ENCODE measurements around the gene COIL. TPM values are rescaled to one million over a fixed set of nuclear protein-coding genes. Genes with fewer than 3 reads are reported as not detected.
"Not testable (repeated sequence)": the region's sequence is repeated elsewhere in the genome, so short reads cannot be mapped to it uniquely, and the experiment has no call there.

The COIL gene
- total RNA-seq, 8 experiments from 2014 or later = 14.5 to 27.1 (median 18.0) TPM

GRCh38 chr17:56973520-56973919 lies 12.7 kb upstream of the COIL start:
- in situ Hi-C loops (cut with MboI; ENCODE audit: low pct_unique_long_range_greater_than_20kb in 2 of 9, low sequenced_read_pairs in 9 of 9, unreplicated experiment in 9 of 9) = no loop called here
- WGBS, 10 experiments = 55 to 90% (median 83%) methylated on average over 1 to 7 of the region's 7 CpGs; no CpG with 5 or more reads in 1 of the 10 experiments
- Histone ChIP-seq H3K4me1 (replicated peaks in 1 of 2) (peaks cover 0 to 3% of the 10 kb centered on the region in 2 donors), H3K27ac (no peak overlapping the region), H3K4me3 (no peak overlapping the region)
- no peak for ATAC-seq (replicated peaks in 6 of 8)

GRCh38 chr17:56972111-56972730 lies 11.4 kb upstream of the COIL start:
- Histone ChIP-seq H3K4me1 (replicated peaks in 1 of 2) (peaks cover 0 to 3% of the 10 kb centered on the region in 2 donors), H3K27ac (no peak overlapping the region), H3K4me3 (no peak overlapping the region)
- in situ Hi-C loops (cut with MboI; ENCODE audit: low pct_unique_long_range_greater_than_20kb in 2 of 9, low sequenced_read_pairs in 9 of 9, unreplicated experiment in 9 of 9) = no loop called here
- no peak for ATAC-seq (replicated peaks in 6 of 8)
- WGBS, 10 experiments = 19 to 85% (median 51%) methylated on average over 2 to 7 of the region's 7 CpGs; no CpG with 5 or more reads in 1 of the 10 experiments

- H3K27ac ChIP-seq = no peak overlapping the region
Observed at GRCh38 chr17:56970974-56971373, 10.1 kb upstream of the COIL start.

GRCh38 chr17:56966338-56966737 lies 5.5 kb upstream of the COIL start:
- WGBS, 10 experiments = 0 to 95% (median 67%) methylated on average over 1 to 5 of the region's 5 CpGs; no CpG with 5 or more reads in 2 of the 10 experiments
- no peak for ATAC-seq (replicated peaks in 6 of 8)
- in situ Hi-C loops (cut with MboI; ENCODE audit: low pct_unique_long_range_greater_than_20kb in 2 of 9, low sequenced_read_pairs in 9 of 9, unreplicated experiment in 9 of 9) = no loop called here
- no peaks in the 10 kb centered on the region for H3K4me1 ChIP-seq (replicated peaks in 1 of 2)
- no peak overlapping the region for H3K27ac ChIP-seq
- H3K4me3 ChIP-seq = no peak overlapping the region

More at GRCh38 chr17:56970974-56971373, 10.1 kb upstream of the COIL start:
- in situ Hi-C loops (cut with MboI; ENCODE audit: low pct_unique_long_range_greater_than_20kb in 2 of 9, low sequenced_read_pairs in 9 of 9, unreplicated experiment in 9 of 9) = no loop called here
- 43 to 100% (median 83%) methylated on average over 1 of the region's 1 CpG; no CpG with 5 or more reads in 3 of the 10 experiments for WGBS, 10 experiments
- no peak for ATAC-seq (replicated peaks in 6 of 8)
- H3K4me1 ChIP-seq (replicated peaks in 1 of 2) = no peaks in the 10 kb centered on the region
- H3K4me3 ChIP-seq = no peak overlapping the region

- 58 to 90% (median 78%) methylated on average over 2 to 6 of the region's 6 CpGs; no CpG with 5 or more reads in 4 of the 10 experiments for WGBS, 10 experiments
- in situ Hi-C loops (cut with MboI; ENCODE audit: low pct_unique_long_range_greater_than_20kb in 2 of 9, low sequenced_read_pairs in 9 of 9, unreplicated experiment in 9 of 9); ATAC-seq (replicated peaks in 6 of 8); H3K4me1 ChIP-seq (replicated peaks in 1 of 2); H3K27ac ChIP-seq; H3K4me3 ChIP-seq: not testable (repeated sequence)
Observed at GRCh38 chr17:56965681-56966080, 4.8 kb upstream of the COIL start.

- ATAC-seq (replicated peaks in 6 of 8); H3K27ac ChIP-seq; H3K4me1 ChIP-seq (replicated peaks in 1 of 2); H3K4me3 ChIP-seq; in situ Hi-C loops (cut with MboI; ENCODE audit: low pct_unique_long_range_greater_than_20kb in 2 of 9, low sequenced_read_pairs in 9 of 9, unreplicated experiment in 9 of 9): not testable (repeated sequence)
- WGBS, 10 experiments = 58 to 100% (median 92%) methylated on average over 1 to 9 of the region's 9 CpGs; no CpG with 5 or more reads in 2 of the 10 experiments
Observed at GRCh38 chr17:56965241-56965640, 4.4 kb upstream of the COIL start.

GRCh38 chr17:56956992-56957391 lies 3.9 kb downstream of the COIL start:
- ATAC-seq (replicated peaks in 6 of 8) = no peak
- WGBS, 10 experiments = 76 to 100% (median 99%) methylated on average over 1 to 4 of the region's 5 CpGs; no CpG with 5 or more reads in 2 of the 10 experiments
- Histone ChIP-seq H3K4me3 (no peak overlapping the region), H3K27ac (no peak overlapping the region), H3K4me1 (replicated peaks in 1 of 2) (peaks cover 8 to 10% of the 10 kb centered on the region in 2 donors)
- in situ Hi-C loops (cut with MboI; ENCODE audit: low pct_unique_long_range_greater_than_20kb in 2 of 9, low sequenced_read_pairs in 9 of 9, unreplicated experiment in 9 of 9) = no loop called here

GRCh38 chr17:56949595-56949994 lies 11.3 kb downstream of the COIL start:
- no peak overlapping the region for H3K4me3 ChIP-seq
- H3K27ac ChIP-seq = no peak overlapping the region
- H3K4me1 ChIP-seq (replicated peaks in 1 of 2) = no peaks in the 10 kb centered on the region
- WGBS, 10 experiments = 67 to 100% (median 95%) methylated on average over 1 to 3 of the region's 3 CpGs; no CpG with 5 or more reads in 4 of the 10 experiments
- no peak for ATAC-seq (replicated peaks in 6 of 8)
- in situ Hi-C loops (cut with MboI; ENCODE audit: low pct_unique_long_range_greater_than_20kb in 2 of 9, low sequenced_read_pairs in 9 of 9, unreplicated experiment in 9 of 9) = loop anchor here in 3 of 9 experiments (25.0 kb wide), 2 partner anchors 137 to 362 kb away; partner anchors contain the start of gene NOG (in 1 of the 3)

GRCh38 chr17:56948491-56948890 lies 12.4 kb downstream of the COIL start:
- no peak overlapping the region for H3K4me3 ChIP-seq
- no peak for ATAC-seq (replicated peaks in 6 of 8)
- 33 to 100% (median 100%) methylated on average over 1 of the region's 1 CpG; no CpG with 5 or more reads in 1 of the 10 experiments for WGBS, 10 experiments
- in situ Hi-C loops (cut with MboI; ENCODE audit: low pct_unique_long_range_greater_than_20kb in 2 of 9, low sequenced_read_pairs in 9 of 9, unreplicated experiment in 9 of 9) = loop anchor here in 3 of 9 experiments (25.0 kb wide), 2 partner anchors 136 to 361 kb away; partner anchors contain the start of gene NOG (in 1 of the 3)
- H3K4me1 ChIP-seq (replicated peaks in 1 of 2) = no peaks in the 10 kb centered on the region
- H3K27ac ChIP-seq = no peak overlapping the region

GRCh38 chr17:56947741-56948140 lies 13.1 kb downstream of the COIL start:
- in situ Hi-C loops (cut with MboI; ENCODE audit: low pct_unique_long_range_greater_than_20kb in 2 of 9, low sequenced_read_pairs in 9 of 9, unreplicated experiment in 9 of 9) = loop anchor here in 3 of 9 experiments (25.0 kb wide), 2 partner anchors 135 to 360 kb away; partner anchors contain the start of gene NOG (in 1 of the 3)

GRCh38 chr17:56945938-56946505 lies 14.8 kb downstream of the COIL start:
- WGBS, 10 experiments = 50 to 100% (median 100%) methylated on average over 1 to 3 of the region's 3 CpGs; no CpG with 5 or more reads in 1 of the 10 experiments
- no peaks in the 10 kb centered on the region for H3K4me1 ChIP-seq (replicated peaks in 1 of 2)
- in situ Hi-C loops (cut with MboI; ENCODE audit: low pct_unique_long_range_greater_than_20kb in 2 of 9, low sequenced_read_pairs in 9 of 9, unreplicated experiment in 9 of 9) = loop anchor here in 3 of 9 experiments (25.0 kb wide), 2 partner anchors 134 to 359 kb away; partner anchors contain the start of gene NOG (in 1 of the 3)
- ATAC-seq (replicated peaks in 6 of 8) = no peak
- H3K27ac ChIP-seq = no peak overlapping the region
- no peak overlapping the region for H3K4me3 ChIP-seq

More at GRCh38 chr17:56947741-56948140, 13.1 kb downstream of the COIL start:
- Histone ChIP-seq H3K27ac (no peak overlapping the region), H3K4me1 (replicated peaks in 1 of 2) (no peaks in the 10 kb centered on the region), H3K4me3 (no peak overlapping the region)
- WGBS, 10 experiments = 67 to 100% (median 93%) methylated on average over 1 of the region's 1 CpG; no CpG with 5 or more reads in 4 of the 10 experiments
- no peak for ATAC-seq (replicated peaks in 6 of 8)

GRCh38 chr17:56943505-56944125 lies 17.2 kb downstream of the COIL start:
- WGBS, 10 experiments = 76 to 100% (median 97%) methylated on average over 2 to 10 of the region's 10 CpGs
- in situ Hi-C loops (cut with MboI; ENCODE audit: low pct_unique_long_range_greater_than_20kb in 2 of 9, low sequenced_read_pairs in 9 of 9, unreplicated experiment in 9 of 9) = loop anchor here in 3 of 9 experiments (25.0 kb wide), 2 partner anchors 131 to 356 kb away; partner anchors contain the start of gene NOG (in 1 of the 3)
- H3K27ac ChIP-seq = no peak overlapping the region
- no peak for ATAC-seq (replicated peaks in 6 of 8)
- H3K4me1 ChIP-seq (replicated peaks in 1 of 2) = no peaks in the 10 kb centered on the region
- no peak overlapping the region for H3K4me3 ChIP-seq

Data from motor neuron (in vitro differentiated cells).